GM19455 (cell line): Measurements from ENCODE around the gene ZAP70.

Experiments
- ATAC-seq: cut with Tn5 transposase; IDR thresholded peaks from one replicate; pipeline ENCODE4 v1.9.1; 2021; ENCODE audit not compliant: unreplicated experiment

ZAP70 gene

DNA sequence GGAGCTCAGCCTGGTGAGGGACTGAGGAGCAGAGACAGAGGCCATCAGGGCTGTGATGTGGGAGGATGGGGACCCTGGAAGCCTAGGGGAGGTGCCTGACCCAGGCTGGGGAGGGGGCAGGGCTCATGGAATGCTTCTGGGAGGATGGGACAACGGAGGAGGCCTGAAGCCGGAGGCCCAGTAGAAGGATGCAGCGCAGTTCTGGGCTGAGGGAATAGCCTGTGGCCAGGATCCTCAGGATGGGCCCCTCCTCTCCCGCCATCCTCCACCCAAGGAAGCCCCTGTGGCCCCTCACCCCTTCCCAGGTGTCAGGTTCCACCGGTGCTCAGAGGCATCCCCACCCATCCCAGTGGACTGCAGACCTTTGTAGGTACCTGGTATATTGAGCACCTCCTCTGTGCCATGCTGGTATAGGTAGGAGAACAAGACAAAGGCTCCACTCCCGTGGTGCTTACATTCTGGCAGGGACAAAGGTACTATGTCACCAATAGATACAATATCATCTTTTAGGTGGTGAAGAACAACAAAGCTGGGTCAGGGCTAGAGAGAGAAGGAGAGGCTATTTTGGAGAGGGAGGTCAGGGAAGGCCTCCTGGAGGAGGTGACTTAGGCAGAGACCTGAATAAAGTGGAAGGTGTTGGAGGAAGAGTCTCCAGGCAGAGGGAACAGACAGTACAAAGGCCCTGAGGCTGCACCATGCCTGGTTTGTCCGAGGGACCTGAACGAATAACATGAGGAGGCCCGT, 2.7 kb downstream of the ZAP70 start:
- no peak for ATAC-seq

DNA sequence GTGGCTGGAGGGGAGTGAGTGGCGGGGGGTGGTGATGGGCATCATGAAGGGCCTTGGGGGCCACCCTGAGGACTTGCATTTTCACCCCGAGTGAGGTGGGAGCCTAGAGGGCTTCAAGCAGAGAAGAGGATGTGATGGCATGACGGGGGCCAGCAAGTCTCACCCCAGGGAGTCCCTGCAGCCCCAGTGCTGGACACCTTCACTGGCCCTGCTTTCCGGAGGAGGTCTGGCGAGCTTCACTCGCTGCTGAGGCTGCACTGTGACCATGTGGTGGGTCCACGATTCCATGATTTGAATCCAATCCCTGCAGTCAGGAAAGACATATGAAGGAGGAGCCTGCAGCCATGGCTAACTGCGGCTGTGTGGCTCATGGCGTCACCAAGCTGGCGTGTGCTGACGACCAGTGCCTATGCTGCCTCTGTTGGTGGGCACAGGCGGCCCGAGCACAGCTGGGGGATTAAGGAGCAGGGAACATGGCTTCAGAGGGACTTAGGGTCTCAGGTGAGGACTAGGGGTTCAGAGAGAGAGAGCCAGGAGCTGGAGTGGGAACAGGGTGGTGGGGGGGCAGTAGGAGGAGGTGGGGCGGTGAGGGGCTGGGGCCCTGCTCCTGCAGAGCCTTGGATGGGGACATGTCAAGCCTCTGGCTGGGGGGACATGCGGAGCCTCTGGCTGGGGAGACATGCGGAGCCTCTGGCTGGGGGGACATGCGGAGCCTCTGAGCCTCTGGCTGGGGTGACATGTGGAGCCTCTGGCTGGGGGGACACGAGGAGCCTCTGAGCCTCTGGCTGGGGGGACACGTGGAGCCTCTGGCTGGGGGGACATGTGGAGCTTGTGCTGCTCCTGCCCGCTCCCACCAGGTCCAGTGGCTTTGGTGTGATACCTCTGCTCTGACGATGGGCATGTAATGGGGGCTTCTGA, 3.6 kb downstream of the ZAP70 start:
- ATAC-seq, result no peak

DNA sequence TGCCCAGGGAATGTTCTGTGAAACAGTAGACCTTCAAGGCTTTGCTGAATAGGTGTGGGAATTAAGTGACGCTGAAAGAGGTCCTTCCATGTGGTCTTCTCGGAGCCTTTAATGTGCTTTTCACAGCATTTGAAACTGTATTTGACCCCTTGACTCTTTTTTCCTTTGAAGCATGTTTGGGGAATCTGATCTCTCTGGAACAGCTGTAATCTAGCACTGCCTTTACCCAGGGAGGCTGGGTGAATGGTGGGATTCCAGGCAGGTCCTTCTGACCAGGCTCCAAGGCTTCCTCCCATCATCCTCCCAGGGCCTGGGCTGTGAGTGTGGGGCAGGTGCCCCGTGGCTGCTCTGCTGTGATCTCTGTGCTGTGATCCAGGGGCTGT, 4.2 kb downstream of the ZAP70 start:
- ATAC-seq, result no peak

DNA sequence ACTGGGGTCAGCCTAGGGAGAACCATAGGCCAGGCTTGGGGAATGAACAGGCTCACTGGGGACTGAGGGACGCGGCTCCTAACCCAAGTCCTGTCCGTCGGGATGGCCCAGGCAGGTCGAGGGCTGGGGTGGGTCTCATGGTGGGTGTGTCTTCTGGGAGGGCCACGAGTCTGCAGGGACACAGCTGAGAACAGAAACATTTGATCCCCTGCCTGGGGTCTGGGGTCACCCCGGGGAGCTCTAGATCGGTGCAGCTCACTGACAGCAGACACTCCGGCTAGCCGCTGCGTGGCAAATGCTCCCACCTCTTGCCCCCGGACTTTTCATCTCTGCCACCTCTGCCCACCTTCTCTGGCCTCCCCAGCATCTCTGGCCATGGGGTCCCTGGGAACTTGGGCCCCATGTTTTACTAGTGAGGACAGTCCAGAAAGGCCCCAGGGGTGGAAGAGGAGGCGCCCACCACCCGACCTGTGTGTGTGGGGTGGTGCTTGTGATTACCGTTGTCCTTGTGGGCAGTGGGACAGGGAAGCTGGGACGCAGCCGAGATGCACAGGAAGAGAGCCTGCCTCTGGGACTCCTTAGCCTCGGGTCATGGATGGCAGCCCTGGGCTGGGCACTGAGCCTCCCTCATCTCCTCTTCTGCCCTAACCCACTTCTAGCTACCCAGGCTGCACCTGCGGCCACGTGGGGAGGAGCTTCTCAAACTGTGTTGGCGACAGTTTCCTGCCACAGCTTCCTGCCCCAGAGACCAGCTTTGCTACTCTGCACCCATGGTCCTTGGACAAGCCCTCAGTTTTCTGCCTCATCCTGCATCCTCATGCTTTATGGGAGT, 4.9 kb downstream of the ZAP70 start:
- no peak for ATAC-seq

DNA sequence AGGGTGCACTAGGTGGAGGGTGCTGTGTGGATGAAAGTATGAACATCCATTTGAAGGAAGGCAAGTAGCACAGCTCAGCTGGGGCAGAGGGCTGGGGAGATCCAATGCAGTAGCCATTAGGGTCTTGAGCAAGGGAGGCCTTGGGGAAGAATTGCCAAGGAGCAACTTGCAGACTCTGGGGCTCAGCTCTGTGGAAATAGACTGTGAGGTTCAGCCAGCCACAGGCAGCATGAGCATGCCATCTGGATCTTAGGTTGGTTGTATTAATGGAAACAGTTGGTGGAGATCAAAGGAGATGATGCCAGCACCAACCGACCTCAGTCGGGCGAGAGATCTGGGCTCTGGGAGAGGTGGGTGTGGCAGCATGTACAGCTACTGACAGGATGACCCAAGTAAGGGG, 5.6 kb downstream of the ZAP70 start:
- ATAC-seq, result no peak

- no peak for ATAC-seq
Observed at GRCh38 chr2:97719362-97720155, 6.2 kb downstream of the ZAP70 start.

- no peak for ATAC-seq
Observed at GRCh38 chr2:97720746-97721145, 7.4 kb downstream of the ZAP70 start.

DNA sequence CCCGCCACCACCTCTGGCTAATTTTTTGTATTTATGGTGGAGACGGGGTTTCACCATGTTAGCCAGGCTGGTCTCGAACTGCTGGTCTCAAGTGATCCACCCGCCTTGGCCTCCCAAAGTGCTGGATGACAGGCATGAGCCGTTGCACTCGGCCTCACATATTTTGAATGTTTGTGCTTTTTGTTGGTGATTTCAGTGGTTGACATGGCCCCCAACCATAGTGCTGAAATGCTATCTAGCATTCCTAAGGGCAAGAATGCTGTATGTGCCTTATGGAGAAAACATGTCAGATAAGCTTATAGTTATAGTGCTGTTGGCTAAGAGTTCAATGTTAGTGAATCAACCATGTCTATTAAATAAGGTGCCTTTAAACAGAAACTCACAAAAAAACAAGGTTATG, 8.9 kb downstream of the ZAP70 start:
- no peak for ATAC-seq

GRCh38 chr2:97723156-97724072, 10.0 kb downstream of the ZAP70 start:
- ATAC-seq, result no peak

- no peak for ATAC-seq
Observed at GRCh38 chr2:97724073-97724410, 10.7 kb downstream of the ZAP70 start.

- no peak for ATAC-seq
Observed at GRCh38 chr2:97724501-97724900, 11.1 kb downstream of the ZAP70 start.

DNA sequence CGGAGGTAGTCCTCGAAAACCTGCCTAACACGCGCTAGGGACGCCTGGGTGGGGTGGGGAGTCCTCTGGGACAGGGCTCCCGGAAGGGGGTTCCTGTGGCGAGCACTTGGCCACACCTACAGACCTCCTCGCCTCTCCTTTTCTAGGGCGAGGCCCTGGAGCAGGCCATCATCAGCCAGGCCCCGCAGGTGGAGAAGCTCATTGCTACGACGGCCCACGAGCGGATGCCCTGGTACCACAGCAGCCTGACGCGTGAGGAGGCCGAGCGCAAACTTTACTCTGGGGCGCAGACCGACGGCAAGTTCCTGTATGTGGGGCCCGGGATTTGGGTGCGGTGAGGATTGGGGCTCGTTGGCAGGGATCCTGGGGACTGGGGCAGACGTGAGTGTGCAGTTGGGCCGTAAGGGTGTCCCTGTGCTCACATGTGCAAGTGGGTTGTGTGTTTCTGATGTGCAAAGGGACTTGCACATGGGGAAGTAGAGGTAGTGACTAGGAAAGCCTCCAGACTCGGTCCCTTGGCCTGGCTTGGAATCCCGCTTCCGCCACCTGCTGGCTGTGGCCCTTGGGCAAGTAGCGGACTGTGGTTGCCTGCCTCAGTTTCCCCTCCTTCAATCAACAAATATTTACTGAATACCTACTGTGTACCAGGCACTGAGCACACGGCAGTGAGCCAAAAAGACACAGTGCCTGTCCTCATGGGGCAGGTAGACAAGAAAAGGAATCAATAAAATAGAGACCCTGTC, 11.7 kb downstream of the ZAP70 start:
- no peak for ATAC-seq

DNA sequence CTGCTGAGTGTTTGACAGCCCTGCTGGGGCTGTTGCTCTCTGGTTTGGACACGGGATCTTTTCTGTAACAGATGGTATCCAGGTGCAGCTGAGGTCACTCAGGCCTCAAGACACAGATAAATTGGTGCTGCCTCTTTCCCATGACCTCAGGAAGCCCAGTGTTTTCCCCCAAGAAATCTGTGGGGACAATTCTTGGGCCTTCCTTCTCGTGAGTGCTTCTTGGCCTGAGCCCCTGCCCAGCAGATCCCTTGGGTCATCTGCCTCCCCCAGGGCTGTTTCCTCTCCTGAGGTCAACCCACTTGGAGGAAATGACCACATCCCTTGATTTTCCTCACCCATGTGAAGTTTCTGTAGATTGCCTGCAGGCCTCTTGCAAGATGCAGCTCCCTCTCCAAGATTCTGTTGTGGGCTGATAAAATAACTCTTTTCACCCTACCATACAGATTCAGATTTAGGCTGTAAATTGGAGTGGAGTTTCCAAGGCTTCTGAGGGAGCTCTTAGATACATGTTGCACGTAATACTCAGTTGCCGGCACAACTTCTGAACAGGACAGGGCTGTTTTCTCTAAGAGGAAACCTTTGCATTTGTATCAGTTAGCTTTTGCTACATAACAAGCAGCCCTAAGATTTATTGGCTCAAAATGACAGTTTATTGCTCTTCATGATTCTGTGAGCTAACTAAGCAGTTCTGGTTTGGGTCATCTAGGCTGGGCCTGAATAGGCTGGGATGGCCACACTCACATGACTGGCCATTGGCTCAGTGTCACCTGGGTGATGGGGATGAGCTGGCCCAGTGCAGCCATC, 13.1 kb downstream of the ZAP70 start:
- no peak for ATAC-seq

GRCh38 chr2:97727296-97727695, 13.9 kb downstream of the ZAP70 start:
- ATAC-seq, result no peak

GRCh38 chr2:97728091-97728731, 14.8 kb downstream of the ZAP70 start:
- no peak for ATAC-seq

DNA sequence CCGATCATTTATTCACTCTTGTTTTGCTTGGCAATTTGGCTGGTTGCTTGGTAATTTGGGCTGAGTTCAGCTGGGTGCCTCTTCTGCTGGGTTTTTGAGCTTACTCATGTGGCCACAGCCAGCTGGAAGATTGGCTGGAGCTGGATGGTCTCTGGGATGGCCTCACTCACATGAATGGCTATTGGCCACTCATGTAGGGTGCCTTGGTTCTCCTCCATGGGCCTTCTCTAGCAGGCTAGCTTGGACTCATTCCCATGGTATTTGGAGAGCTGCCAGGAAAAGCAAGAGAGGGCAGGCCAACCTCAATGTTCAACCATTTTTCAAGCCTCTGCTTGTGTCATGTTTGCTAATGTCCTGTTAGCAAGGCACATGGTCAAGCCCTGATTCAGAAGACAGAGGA, 16.9 kb downstream of the ZAP70 start:
- no peak for ATAC-seq

- no peak for ATAC-seq
Observed at GRCh38 chr2:97731274-97732020, 18.1 kb downstream of the ZAP70 start.
